Vagina (tissue), 2 donors: ENCODE results near the gene DHX15. TPM values are rescaled to one million over a fixed set of nuclear protein-coding genes. Genes with fewer than 3 reads are reported as not detected.

Experiments used
- DNase-seq, 2 donors: peaks; one replicate each; pipeline ENCODE4 v3.0.0-alpha.2; 2017; ENCODE audit errors: extremely low spot score in 2 of 2
- H3K27ac ChIP-seq: fragments of 200-600 bp; sonication (generic); one replicate; pipeline ENCODE4 v1.5.1; 2019
- H3K27me3 ChIP-seq: fragments of 200-600 bp; sonication (generic); one replicate; pipeline ENCODE4 v1.5.1; 2019
- H3K36me3 ChIP-seq, 2 donors: fragments of 200-600 bp; sonication (generic); one replicate each; pipeline ENCODE4 v1.5.1; 2017 to 2019
- H3K4me1 ChIP-seq: fragments of 200-600 bp; sonication (generic); one replicate; pipeline ENCODE4 v1.5.1; 2019
- H3K4me3 ChIP-seq, 2 donors: fragments of 200-600 bp; sonication (generic); 1 replicate in 1 of 2; 2 replicates in 1 of 2; pipeline ENCODE4 v1.5.1; 2016 to 2019
- H3K9me3 ChIP-seq: fragments of 200-600 bp; sonication (generic); one replicate; pipeline ENCODE4 v1.5.1; 2019
- CTCF ChIP-seq, 3 experiments: fragments of 450-650 bp in 2 of 3; fragments of 200-600 bp in 1 of 3; sonication (generic) in 1 of 3; IDR thresholded peaks; one replicate each; pipeline ENCODE4 v1.5.1; 2017 to 2019; ENCODE audit warnings: antibody characterized with exemption in 3 of 3, mild to moderate bottlenecking in 2 of 3, moderate library complexity in 2 of 3
- POLR2A ChIP-seq, 2 donors: fragments of 450-650 bp; IDR thresholded peaks; one replicate each; pipeline ENCODE4 v1.6.1; 2017; ENCODE audit warnings: antibody characterized with exemption in 2 of 2, mild to moderate bottlenecking in 2 of 2, moderate library complexity in 2 of 2
- POLR2AphosphoS5 ChIP-seq, 2 donors: sonication (generic); formaldehyde crosslinking; IDR thresholded peaks; one replicate each; pipeline ENCODE4 v1.9.0; 2017; ENCODE audit warnings: antibody characterized with exemption in 2 of 2, mild to moderate bottlenecking in 2 of 2, low read depth in 1 of 2; ENCODE audit not compliant: insufficient read depth in 1 of 2
- intact Hi-C: fragments of 100-400 bp; cut with DNase I; formaldehyde crosslinking; loops from one replicate; pipeline ENCODE4 v1.15.1; 2023
- total RNA-seq: library from RNA; depleted of rRNA; stranded (reverse); fragments of >200 nt; gene quantifications from one replicate; pipeline ENCODE4 v1.2.3, GENCODE V29; 2016

Gene DHX15
- total RNA-seq, 1 donor from 2014 or later, result 140 TPM

- Histone ChIP-seq H3K27me3 (no peaks in the 10 kb centered on the region), H3K36me3 (no peaks in the 10 kb centered on the region)
These were observed 23.0 kb upstream of the DHX15 start for GRCh38 chr4:24607334-24607733.

GRCh38 chr4:24605216-24605615, 20.9 kb upstream of the DHX15 start:
- intact Hi-C loops, result no loop called here
- H3K9me3 ChIP-seq, result no peaks in the 10 kb centered on the region
- no peak for DNase-seq
- H3K27me3 ChIP-seq, result no peaks in the 10 kb centered on the region
- H3K4me1 ChIP-seq, result no peaks in the 10 kb centered on the region
- TF ChIP-seq CTCF (IDR thresholded peaks at IDR 0.05) (no peak), POLR2AphosphoS5 (IDR thresholded peaks at IDR 0.05; ENCODE audit: insufficient read depth in 1 of 2, low read depth in 1 of 2) (no peak), POLR2A (IDR thresholded peaks at IDR 0.05) (no peak)
- H3K27ac ChIP-seq, result no peak overlapping the region
- no peak overlapping the region for H3K4me3 ChIP-seq
- no peaks in the 10 kb centered on the region for H3K36me3 ChIP-seq

More at GRCh38 chr4:24607334-24607733, 23.0 kb upstream of the DHX15 start:
- intact Hi-C loops, result no loop called here
- Histone ChIP-seq H3K4me3 (no peak overlapping the region), H3K4me1 (no peaks in the 10 kb centered on the region), H3K9me3 (no peaks in the 10 kb centered on the region), H3K27ac (no peak overlapping the region)
- no peak for DNase-seq
- TF ChIP-seq POLR2A (IDR thresholded peaks at IDR 0.05) (no peak), POLR2AphosphoS5 (IDR thresholded peaks at IDR 0.05; ENCODE audit: insufficient read depth in 1 of 2, low read depth in 1 of 2) (no peak), CTCF (IDR thresholded peaks at IDR 0.05) (no peak)

GRCh38 chr4:24604558-24605214, 20.3 kb upstream of the DHX15 start:
- intact Hi-C loops, result no loop called here
- no peak overlapping the region for H3K4me3 ChIP-seq
- H3K4me1 ChIP-seq, result no peaks in the 10 kb centered on the region
- H3K36me3 ChIP-seq, result no peaks in the 10 kb centered on the region
- TF ChIP-seq POLR2A (IDR thresholded peaks at IDR 0.05), result no peak
- no peak for TF ChIP-seq CTCF (IDR thresholded peaks at IDR 0.05)
- TF ChIP-seq POLR2AphosphoS5 (IDR thresholded peaks at IDR 0.05; ENCODE audit: insufficient read depth in 1 of 2, low read depth in 1 of 2), result no peak
- no peak overlapping the region for H3K27ac ChIP-seq
- DNase-seq, result no peak
- H3K9me3 ChIP-seq, result no peaks in the 10 kb centered on the region
- H3K27me3 ChIP-seq, result no peaks in the 10 kb centered on the region

GRCh38 chr4:24603343-24603742, 19.0 kb upstream of the DHX15 start:
- Histone ChIP-seq H3K9me3 (no peaks in the 10 kb centered on the region), H3K27me3 (no peaks in the 10 kb centered on the region), H3K36me3 (no peaks in the 10 kb centered on the region), H3K27ac (no peak overlapping the region), H3K4me1 (no peaks in the 10 kb centered on the region), H3K4me3 (no peak overlapping the region)
- no peak for TF ChIP-seq POLR2AphosphoS5 (IDR thresholded peaks at IDR 0.05; ENCODE audit: insufficient read depth in 1 of 2, low read depth in 1 of 2)
- no peak for TF ChIP-seq CTCF (IDR thresholded peaks at IDR 0.05)
- TF ChIP-seq POLR2A (IDR thresholded peaks at IDR 0.05), result no peak
- no peak for DNase-seq
- intact Hi-C loops, result no loop called here

- H3K4me1 ChIP-seq, result no peaks in the 10 kb centered on the region
- H3K27ac ChIP-seq, result no peak overlapping the region
- intact Hi-C loops, result no loop called here
- H3K27me3 ChIP-seq, result no peaks in the 10 kb centered on the region
- no peak for DNase-seq
- H3K9me3 ChIP-seq, result no peaks in the 10 kb centered on the region
- no peaks in the 10 kb centered on the region for H3K36me3 ChIP-seq
- TF ChIP-seq POLR2A (IDR thresholded peaks at IDR 0.05) (no peak), CTCF (IDR thresholded peaks at IDR 0.05) (no peak)
- H3K4me3 ChIP-seq, result no peak overlapping the region
These were observed 16.8 kb upstream of the DHX15 start for GRCh38 chr4:24601121-24601520.
